M059J (cell line): ENCODE data around the gene SPATA12. TPM values are rescaled to one million over a fixed set of nuclear protein-coding genes. Genes with fewer than 3 reads are reported as not detected.
A peak's percentile ranks its signal among the peaks of the same experiment; 100 is the strongest.
"Not testable (repeated sequence)": the region's sequence is repeated elsewhere in the genome, so short reads cannot be mapped to it uniquely, and the experiment has no call there.

Source experiments
- DNase-seq: peaks from one replicate; pipeline ENCODE4 v3.0.0-alpha.2; 2012; ENCODE audit warnings: low read depth
- total RNA-seq: library from RNA; depleted of rRNA; stranded (reverse); fragments of >200 nt; shearing (Covaris generic); gene quantifications from 2 replicates; pipeline ENCODE4 v1.2.3, GENCODE V29; 2014

The SPATA12 gene
- total RNA-seq, 1 experiment from 2014 or later, result 0.07 TPM

DNA sequence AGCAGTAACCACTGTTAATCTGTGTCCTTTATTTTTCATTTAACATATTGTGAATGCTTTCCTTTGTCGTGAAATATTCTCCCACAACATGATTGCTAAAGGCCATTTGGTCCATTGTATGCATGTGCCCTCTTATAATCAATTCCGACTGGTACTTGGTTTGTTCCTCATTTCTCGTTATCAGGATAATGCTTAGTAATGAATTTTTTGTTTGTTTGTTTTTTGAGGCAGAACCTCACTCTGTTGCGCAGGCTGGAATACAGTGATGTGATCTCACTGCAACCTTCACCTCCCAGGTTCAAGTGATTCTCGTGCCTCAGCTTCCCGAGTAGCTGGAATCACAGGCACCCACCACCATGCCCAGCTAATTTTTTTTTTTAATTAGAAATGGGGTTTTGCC is 22.0 kb downstream of the SPATA12 start:
- DNase-seq, result no peak

DNA sequence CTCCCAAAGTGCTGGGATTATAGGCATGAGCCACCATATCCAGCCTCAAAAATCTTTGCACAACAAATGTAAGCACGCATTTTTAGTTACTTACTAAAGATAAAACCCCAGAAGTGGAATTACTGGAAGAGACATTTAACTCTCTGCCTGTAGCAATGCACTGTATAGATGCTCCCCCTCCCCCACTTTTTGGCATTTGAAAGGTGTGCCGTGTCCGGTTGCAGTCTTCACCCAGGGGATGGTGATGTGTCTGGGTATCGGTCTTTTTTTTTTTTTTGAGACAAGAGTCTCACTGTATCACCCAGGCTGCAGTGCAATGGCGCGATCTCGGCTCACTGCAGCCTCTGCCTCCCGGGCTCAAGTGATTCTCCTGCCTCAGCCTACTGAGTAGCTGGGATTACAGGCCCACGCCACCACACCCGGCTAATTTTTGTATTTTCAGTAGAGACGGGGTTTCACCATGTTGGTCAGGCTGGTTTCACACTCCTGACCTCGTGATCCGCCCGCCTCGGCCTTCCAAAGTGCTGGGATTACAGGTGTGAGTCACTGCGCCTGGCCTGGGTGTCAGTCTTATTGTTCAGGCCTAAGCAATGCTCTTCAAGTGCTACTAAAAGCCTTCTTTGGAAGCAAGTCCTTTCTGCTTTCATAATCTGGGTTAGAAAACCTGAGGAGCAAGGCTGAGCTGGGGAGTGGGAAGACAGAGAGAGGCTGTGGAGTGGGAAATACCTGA is 23.0 kb downstream of the SPATA12 start:
- DNase-seq, result not testable (repeated sequence)

DNA sequence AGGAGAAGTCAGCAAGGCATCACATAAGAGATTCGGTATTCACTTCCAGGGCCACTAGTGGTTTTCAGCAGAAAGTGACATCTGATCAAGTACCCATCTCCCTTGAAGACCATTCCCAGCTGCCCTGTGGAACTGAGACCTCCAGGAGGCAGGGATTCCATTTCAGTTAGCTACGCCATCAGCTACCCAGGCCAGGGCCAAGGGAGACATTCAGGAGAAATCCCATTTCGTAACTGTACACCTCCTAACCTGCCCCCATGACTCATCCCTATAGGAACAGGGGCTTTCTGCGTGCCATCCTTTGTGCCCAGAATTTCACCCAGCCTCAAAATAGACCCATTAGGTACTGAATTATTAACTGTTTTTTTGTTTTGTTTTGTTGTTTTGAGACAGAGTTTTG is 24.7 kb downstream of the SPATA12 start:
- no peak for DNase-seq

DNA sequence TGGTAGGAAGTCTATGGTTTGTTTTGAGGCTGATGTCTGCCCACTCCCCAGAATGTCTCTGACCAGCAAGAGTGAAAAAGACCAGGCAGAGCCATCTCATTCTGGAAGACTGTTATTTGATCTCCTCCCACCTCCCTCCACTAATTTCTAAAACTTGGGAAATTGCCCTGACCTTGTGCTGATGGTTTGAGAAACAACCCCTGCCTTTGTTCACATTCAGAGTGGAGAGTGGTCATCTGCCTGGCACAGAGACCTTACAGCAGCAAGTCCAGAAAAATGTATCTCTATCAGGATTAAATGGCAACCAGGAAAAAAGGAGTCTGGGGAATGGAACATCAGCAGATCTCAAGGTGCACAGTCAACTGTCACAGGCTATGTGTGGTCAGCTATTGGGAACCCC is 25.7 kb downstream of the SPATA12 start:
- no peak for DNase-seq

GRCh38 chr3:57087361-57088092 is 27.1 kb downstream of the SPATA12 start:
- DNase-seq, result no peak

DNA sequence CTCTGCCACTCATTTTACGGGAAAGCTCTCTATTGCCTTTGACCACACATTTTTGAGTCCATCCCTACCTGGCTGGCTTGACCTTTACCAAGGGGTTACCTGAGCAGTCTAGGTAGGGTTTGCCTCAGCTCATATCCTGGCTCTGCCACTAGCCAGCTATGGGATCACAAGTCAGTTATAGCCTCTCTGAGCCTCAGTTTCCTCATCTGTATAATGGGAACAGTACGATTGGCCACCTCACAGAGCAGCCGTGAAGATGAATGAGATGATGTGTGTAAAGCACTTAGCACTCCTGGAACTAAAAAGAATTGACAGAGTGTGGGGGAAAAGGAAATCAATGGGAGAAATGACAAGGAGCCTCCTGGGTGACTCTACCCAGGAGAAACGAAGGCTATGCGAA is 28.0 kb downstream of the SPATA12 start:
- DNase-seq, result no peak

DNA sequence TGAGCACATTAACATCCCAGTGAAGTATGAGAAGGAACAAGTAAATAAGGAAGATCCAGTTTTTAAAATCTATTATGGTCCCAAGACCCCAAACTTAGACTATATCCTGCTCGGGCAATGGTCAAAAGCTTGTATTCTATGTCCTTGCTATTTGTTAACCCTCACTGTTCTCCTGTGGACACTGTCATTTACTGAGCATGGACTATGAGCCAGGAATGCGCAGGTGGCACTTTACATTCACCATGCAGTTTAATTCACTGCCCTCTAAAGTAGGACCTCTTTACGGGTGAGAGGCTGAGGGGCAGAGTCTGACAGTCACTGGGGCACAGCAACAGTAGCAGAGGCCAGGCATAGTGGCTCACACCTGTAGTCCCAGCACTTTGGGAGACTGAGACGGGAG is 28.6 kb downstream of the SPATA12 start:
- no peak for DNase-seq

- DNase-seq, result no peak
These were observed 31.2 kb downstream of the SPATA12 start for GRCh38 chr3:57091521-57092273.

GRCh38 chr3:57093489-57093888 is 33.0 kb downstream of the SPATA12 start:
- no peak for DNase-seq

DNA sequence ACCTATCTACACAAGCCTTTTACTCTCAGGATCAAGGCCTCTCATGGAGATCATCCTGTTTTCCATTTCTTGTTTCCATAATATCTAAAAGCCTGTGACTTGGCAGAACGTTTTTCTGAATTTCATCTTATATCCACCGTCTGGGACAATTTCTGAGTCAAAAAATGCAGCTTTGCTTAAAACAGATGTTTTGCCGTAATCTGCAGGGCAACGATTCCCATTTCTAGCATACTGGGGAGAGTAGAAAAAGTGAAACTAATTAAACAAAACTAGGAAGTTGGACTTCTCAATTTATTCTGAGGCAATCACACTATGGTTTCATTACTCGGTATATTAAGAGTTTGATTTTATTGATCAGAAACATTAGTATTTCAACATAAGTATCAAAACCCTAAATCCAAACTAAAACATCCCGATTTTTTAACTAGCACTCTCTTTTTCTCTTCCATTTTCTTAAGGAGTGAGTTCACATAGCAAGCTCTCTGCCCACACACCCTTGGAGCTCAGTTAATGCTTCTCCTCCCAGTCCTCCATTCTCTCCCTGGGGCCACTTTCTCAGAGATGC is 33.6 kb downstream of the SPATA12 start:
- no peak for DNase-seq

- no peak for DNase-seq
These were observed 34.1 kb downstream of the SPATA12 start for GRCh38 chr3:57094575-57094974.

DNA sequence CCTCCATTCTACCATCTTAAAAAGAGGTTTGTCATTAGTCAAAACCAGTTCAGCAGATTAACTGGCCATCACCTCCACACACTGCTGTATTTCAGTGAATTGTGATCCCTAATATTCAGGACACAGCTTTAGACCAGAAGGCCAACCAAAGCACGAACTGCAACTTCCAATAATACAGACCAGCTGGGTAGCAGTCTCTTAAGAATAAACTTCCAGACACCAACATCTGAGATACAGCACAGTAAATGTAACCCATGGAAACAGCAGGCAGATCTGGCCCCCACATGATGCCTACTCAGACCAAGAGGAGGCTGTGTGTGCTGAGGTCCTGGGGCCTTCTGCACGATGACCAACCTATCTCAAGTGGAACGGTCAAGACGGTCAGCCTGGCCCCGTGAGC is 34.9 kb downstream of the SPATA12 start:
- no peak for DNase-seq

- DNase-seq, result no peak
These were observed 37.1 kb downstream of the SPATA12 start for GRCh38 chr3:57097536-57097935.

DNA sequence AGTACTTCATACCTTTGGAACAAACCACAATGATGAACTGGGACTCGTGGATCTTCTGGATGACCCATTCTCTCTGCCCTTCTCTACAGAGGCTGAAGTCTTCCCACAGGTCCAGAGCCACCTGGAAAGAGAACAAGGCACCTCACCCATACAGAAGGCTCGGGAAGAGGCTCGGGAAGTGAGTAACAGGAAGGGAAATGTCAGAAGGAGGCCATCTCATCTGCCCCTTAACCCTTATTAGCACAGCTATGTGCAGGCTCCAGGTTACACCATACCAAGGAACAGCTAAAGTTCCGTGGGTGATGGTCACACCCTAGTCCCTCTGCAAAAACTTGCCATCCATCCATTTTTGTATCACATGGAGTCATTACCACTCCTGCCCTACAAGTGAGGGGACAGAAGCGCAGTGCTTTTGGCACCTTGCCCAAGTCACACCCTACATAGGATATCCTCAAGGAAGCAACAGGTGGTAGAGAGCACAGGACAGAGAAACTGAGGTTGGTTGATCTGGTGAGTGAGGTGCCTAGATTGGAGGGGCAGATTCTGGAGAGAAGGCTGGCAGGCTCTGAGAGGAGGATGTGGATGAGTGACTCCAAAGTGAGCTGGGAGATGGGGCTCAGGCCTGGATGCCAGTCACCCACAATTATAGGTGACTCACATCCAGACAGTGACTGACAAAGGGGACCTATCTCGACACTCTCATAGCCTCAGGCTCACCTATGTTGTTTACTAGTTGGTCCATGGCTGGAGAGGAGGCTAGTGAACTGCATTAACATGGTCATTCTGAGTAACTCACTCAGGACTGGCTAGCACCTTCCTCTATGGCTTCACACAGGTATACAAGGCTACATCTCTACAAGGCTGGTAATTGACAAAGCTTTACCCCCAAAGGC is 38.2 kb downstream of the SPATA12 start:
- DNase-seq, result peak; percentile 68

GRCh38 chr3:57100046-57100695 is 39.7 kb downstream of the SPATA12 start:
- peak; percentile 62 for DNase-seq

DNA sequence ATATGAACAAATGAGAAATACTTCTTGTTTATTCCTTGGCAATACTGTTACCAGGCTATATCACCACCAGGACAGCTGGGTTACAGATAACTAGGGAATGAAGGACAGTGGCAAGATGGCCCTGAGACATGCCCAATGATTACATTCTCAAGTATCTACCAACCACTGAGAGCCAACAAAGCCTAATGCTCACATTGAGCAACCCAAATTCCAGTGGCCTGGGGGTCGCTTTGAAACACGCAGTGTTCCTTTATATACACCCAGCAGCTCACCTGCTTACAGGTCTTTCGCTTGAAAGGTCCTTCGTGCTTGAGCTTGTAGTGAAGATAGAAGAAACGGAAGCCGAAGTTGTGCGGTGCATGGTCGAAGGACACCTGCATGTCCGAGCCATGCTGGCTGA is 45.1 kb downstream of the SPATA12 start:
- DNase-seq, result no peak

DNA sequence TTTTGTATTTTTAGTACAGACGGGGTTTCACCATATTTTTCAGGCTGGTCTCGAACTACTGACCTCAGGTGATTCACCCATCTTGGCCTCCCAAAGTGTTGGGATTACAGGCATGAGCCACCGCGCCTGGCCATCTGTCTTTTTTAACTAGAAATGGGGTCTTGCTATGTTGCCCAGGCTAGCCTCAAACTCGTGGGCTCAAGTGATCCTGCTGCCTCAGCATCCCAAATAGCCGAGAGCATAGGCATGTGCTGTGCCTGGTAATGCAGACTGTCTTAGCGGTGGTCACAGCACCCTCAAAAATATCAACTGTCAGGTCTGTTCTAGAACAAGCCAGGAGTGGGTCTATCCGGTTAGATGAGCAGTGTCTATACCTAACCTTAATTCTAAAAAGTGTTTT is 48.2 kb downstream of the SPATA12 start:
- DNase-seq, result no peak

DNA sequence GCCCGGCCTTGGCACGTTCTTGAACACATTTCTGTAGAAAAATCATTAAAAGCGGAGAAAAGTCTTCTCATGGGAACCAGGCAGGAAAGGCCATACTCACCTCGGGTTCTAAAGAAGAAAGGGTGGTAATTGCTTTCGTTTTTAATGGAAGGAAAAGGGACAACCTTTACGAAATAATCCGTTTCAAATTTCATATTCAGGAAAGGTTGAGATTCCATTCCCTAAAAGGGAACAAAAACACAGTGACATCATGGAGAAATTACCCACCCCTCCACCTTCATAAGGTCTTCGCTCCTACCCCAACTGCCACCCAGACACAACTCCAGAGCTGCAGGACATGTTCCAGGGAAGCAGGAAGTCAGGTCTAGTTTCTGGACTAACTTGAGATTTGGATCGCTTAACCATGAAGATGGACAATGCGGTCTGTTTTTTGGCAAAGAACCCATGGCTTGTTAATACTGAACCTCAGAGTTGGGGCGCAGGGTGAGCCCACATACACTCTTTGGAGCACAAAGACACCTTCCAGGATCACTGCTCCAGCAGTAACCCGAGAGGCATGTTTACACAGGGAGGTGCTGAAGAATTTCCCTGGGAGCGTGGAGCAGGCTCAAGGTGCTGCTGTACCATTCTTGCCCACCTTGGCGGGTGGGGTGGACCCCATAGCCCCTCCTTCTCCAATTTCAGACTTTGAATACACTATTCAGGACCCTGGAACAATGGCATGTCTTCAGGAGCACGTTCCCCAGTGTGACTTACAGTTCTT is 49.2 kb downstream of the SPATA12 start:
- no peak for DNase-seq

- no peak for DNase-seq
These were observed 49.8 kb downstream of the SPATA12 start for GRCh38 chr3:57110214-57110613.

DNA sequence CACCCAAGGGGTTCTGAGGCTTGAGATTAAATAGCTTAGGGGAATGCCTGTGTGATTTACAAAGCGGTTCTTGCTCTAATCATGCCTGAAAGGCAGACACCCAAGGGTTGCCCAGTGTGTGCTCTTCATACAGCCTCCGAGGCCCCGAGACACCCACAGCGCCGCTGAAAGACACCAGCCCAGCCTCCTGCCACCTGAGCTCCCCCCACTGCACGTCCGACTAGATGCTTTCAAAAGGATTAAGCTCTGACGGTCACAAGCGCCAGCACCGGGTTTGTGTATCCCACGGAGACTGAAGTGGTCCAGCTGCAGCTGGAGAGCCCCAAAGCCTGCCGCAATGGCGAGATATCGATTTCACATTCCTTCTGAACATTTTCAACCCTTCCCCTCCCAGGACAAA is 50.3 kb downstream of the SPATA12 start:
- DNase-seq, result no peak
